Measurements from ENCODE around the gene ICAM1.

The ICAM1 gene

DNA sequence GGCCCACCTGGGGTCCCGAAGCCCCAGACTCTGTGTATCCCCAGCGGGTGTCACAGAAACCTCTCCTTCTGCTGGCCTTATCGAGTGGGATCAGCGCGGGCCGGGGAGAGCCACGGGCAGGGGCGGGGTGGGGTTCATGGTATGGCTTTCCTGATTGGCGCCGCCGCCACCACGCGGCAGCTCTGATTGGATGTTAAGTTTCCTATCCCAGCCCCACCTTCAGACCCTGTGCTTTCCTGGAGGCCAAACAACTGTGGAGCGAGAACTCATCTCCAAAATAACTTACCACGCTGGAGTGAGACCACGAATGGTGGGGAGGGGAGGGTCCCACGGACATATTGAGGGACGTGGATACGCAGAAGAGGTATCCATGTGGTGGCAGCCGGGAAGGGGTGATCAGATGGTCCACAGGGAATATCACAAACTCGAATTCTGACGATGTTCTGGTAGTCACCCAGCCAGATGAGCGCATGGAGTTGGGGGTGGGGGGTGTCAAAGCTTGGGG is 17.8 kb downstream of the ICAM1 start:
- DNase-seq, result peak; percentile 66 to 79 (median 77)
- Histone ChIP-seq H3K36me3 (ENCODE audit: control insufficient read depth in 4 of 4, insufficient read depth in 4 of 4, low read length in 3 of 4) (peaks cover 0 to 21% (median 10%) of the 10 kb centered on the region in 4 experiments), H3K4me3 (ENCODE audit: control insufficient read depth in 1 of 7, extremely low read depth in 1 of 7, insufficient read depth in 4 of 7, low read depth in 2 of 7, low read length in 6 of 7) (peak overlapping the region in 5 of 7 experiments; percentile 39 to 76 (median 68)), H3K9me3 (ENCODE audit: control extremely low read depth in 1 of 5, control insufficient read depth in 4 of 5, insufficient read depth in 2 of 5, low read depth in 1 of 5, low read length in 4 of 5) (no peaks in the 10 kb centered on the region), H3K27ac (ENCODE audit: insufficient read depth in 1 of 2, low read depth in 1 of 2, low read length in 2 of 2, poor library complexity in 1 of 2, severe bottlenecking in 2 of 2) (peak overlapping the region in 1 of 2 experiments; percentile 73), H3K4me1 (ENCODE audit: control extremely low read depth in 1 of 4, control insufficient read depth in 4 of 4, insufficient read depth in 4 of 4, low read length in 3 of 4) (peaks cover 0 to 89% (median 86%) of the 10 kb centered on the region in 4 experiments), H3K27me3 (replicated peaks in 2 of 5; ENCODE audit: control insufficient read depth in 4 of 5, insufficient read depth in 5 of 5, low read length in 4 of 5) (peaks cover 0 to 40% (median 33%) of the 10 kb centered on the region in 5 experiments)
- POLR2A ChIA-PET, result interaction anchor here (1.0 to 5.6 kb wide), 7 partner anchors 9 to 54 kb away, joined by 3 to 60 read pairs (median 7); partner anchors contain the start of genes ICAM1 and RAVER1
- CTCF ChIA-PET, result interaction anchor here (1.0 to 7.6 kb wide), 12 partner anchors 10 to 104 kb away, joined by 3 to 83 read pairs (median 6); partner anchors contain the start of gene ICAM1
- WGBS (ENCODE audit: insufficient coverage), result 0% methylated on average over 20 of the region's 23 CpGs

- ChIA-PET CTCF (interaction anchor here (1.0 to 7.6 kb wide), 11 partner anchors 9 to 104 kb away, joined by 3 to 83 read pairs (median 6); partner anchors contain the start of gene ICAM1), POLR2A (interaction anchor here (0.6 to 5.6 kb wide), 8 partner anchors 9 to 340 kb away, joined by 3 to 60 read pairs (median 6); partner anchors contain the start of genes ICAM1 and RAVER1)
- Histone ChIP-seq H3K27me3 (replicated peaks in 2 of 5; ENCODE audit: control insufficient read depth in 4 of 5, insufficient read depth in 5 of 5, low read length in 4 of 5) (peaks cover 0 to 46% (median 36%) of the 10 kb centered on the region in 5 experiments), H3K9me3 (ENCODE audit: control extremely low read depth in 1 of 5, control insufficient read depth in 4 of 5, insufficient read depth in 2 of 5, low read depth in 1 of 5, low read length in 4 of 5) (no peaks in the 10 kb centered on the region), H3K4me3 (ENCODE audit: control insufficient read depth in 1 of 7, extremely low read depth in 1 of 7, insufficient read depth in 4 of 7, low read depth in 2 of 7, low read length in 6 of 7) (peak overlapping the region in 5 of 7 experiments; percentile 39 to 76 (median 65)), H3K4me1 (ENCODE audit: control extremely low read depth in 1 of 4, control insufficient read depth in 4 of 4, insufficient read depth in 4 of 4, low read length in 3 of 4) (peaks cover 0 to 95% (median 92%) of the 10 kb centered on the region in 4 experiments), H3K36me3 (ENCODE audit: control insufficient read depth in 4 of 4, insufficient read depth in 4 of 4, low read length in 3 of 4) (peaks cover 0 to 15% (median 8%) of the 10 kb centered on the region in 4 experiments), H3K27ac (ENCODE audit: insufficient read depth in 1 of 2, low read depth in 1 of 2, low read length in 2 of 2, poor library complexity in 1 of 2, severe bottlenecking in 2 of 2) (peak overlapping the region in 1 of 2 experiments; percentile 73)
- peak; percentile 75 to 88 (median 85) for DNase-seq
- WGBS (ENCODE audit: insufficient coverage), result 0% methylated on average over 29 of the region's 50 CpGs
Observed at GRCh38 chr19:10289167-10289835, 18.4 kb downstream of the ICAM1 start.

DNA sequence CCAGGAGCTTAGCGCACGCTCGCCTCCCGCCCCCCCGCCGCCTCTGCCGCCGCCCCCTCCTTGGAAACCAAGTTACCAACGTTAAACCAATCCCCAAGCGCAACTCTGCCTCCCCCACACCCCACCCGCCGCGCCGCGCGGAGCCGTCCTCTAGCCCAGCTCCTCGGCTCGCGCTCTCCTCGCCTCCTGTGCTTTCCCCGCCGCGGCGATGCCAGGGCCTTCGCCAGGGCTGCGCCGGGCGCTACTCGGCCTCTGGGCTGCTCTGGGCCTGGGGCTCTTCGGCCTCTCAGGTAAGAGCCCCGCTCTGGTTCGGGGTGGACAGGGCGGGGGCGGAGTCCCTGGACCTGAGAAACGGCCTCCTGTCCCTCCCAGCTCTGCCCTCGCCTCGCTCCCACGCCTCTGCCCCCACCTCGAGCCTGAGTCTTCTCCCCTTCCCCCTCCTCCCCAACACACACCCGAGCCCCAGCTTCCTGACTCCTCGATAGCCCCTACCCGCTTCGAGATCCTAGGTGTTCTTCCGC is 19.0 kb downstream of the ICAM1 start, which contains the start of gene ICAM5:
Gene ICAM5, plus strand, starts transcription at position 117 of the 521 bp plus-strand sequence. Its CDS starts 92 bp downstream, at position 209.
- peak within 1 kb of the TSS; percentile 40 to 76 (median 54) for H3K4me3 ChIP-seq (ENCODE audit: control insufficient read depth in 1 of 7, extremely low read depth in 1 of 7, insufficient read depth in 4 of 7, low read depth in 2 of 7, low read length in 6 of 7)
- no peaks in the 10 kb centered on the region for H3K9me3 ChIP-seq (ENCODE audit: control extremely low read depth in 1 of 5, control insufficient read depth in 4 of 5, insufficient read depth in 2 of 5, low read depth in 1 of 5, low read length in 4 of 5)
- peaks cover 0 to 52% (median 40%) of the 10 kb centered on the region in 5 experiments for H3K27me3 ChIP-seq (replicated peaks in 2 of 5; ENCODE audit: control insufficient read depth in 4 of 5, insufficient read depth in 5 of 5, low read length in 4 of 5)
- H3K36me3 ChIP-seq (ENCODE audit: control insufficient read depth in 4 of 4, insufficient read depth in 4 of 4, low read length in 3 of 4), result peaks cover 0 to 9% (median 3%) of the 10 kb centered on the region in 4 experiments
- POLR2A ChIA-PET, result interaction anchor here (0.6 to 5.6 kb wide), 7 partner anchors 10 to 341 kb away, joined by 3 to 60 read pairs (median 7); partner anchors contain the start of genes ICAM1 and RAVER1
- CTCF ChIA-PET, result interaction anchor here (0.6 to 7.6 kb wide), 11 partner anchors 9 to 965 kb away, joined by 3 to 83 read pairs (median 6); partner anchors contain the start of gene ICAM1
- WGBS (ENCODE audit: insufficient coverage), result 0% methylated on average over 34 of the region's 45 CpGs
- H3K27ac ChIP-seq (ENCODE audit: insufficient read depth in 1 of 2, low read depth in 1 of 2, low read length in 2 of 2, poor library complexity in 1 of 2, severe bottlenecking in 2 of 2), result peak within 1 kb of the TSS in 1 of 2 experiments; percentile 73
- H3K4me1 ChIP-seq (ENCODE audit: control extremely low read depth in 1 of 4, control insufficient read depth in 4 of 4, insufficient read depth in 4 of 4, low read length in 3 of 4), result peaks cover 0 to 96% (median 92%) of the 10 kb centered on the region in 4 experiments
- DNase-seq, result peak in 2 of 3 donors; percentile 58 to 65

DNA sequence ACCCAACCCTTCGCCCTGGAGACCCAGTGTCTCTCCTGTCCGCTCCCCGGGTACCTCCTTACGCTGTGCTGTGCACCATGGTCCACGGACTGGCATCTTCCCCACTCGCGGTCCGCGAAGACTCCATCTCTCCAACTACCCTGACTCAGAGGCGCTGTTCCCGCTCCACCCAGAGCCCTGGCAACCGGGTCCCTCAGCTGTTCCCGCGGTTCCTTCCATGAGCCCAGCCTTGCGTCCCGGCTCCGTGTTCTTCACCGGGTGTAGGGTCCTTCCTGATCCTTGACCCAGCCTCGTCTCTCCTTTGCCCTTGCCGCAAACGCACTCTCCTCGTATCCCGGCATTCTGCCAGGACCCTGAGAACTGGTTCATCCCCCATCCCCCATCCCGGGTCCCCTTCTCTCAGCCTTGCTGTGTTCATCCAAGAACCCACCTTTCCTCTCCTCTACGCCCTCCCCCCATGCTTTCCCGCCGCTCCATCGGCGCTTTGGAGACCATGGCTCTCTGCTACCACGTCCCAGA is 19.5 kb downstream of the ICAM1 start:
- Histone ChIP-seq H3K4me3 (ENCODE audit: control insufficient read depth in 1 of 7, extremely low read depth in 1 of 7, insufficient read depth in 4 of 7, low read depth in 2 of 7, low read length in 6 of 7) (peak overlapping the region; percentile 15 to 76 (median 54)), H3K36me3 (ENCODE audit: control insufficient read depth in 4 of 4, insufficient read depth in 4 of 4, low read length in 3 of 4) (peaks cover 0 to 4% (median under 1%) of the 10 kb centered on the region in 4 experiments), H3K27me3 (replicated peaks in 2 of 5; ENCODE audit: control insufficient read depth in 4 of 5, insufficient read depth in 5 of 5, low read length in 4 of 5) (peaks cover 0 to 57% (median 45%) of the 10 kb centered on the region in 5 experiments), H3K4me1 (ENCODE audit: control extremely low read depth in 1 of 4, control insufficient read depth in 4 of 4, insufficient read depth in 4 of 4, low read length in 3 of 4) (peaks cover 0 to 96% (median 92%) of the 10 kb centered on the region in 4 experiments), H3K9me3 (ENCODE audit: control extremely low read depth in 1 of 5, control insufficient read depth in 4 of 5, insufficient read depth in 2 of 5, low read depth in 1 of 5, low read length in 4 of 5) (no peaks in the 10 kb centered on the region), H3K27ac (ENCODE audit: insufficient read depth in 1 of 2, low read depth in 1 of 2, low read length in 2 of 2, poor library complexity in 1 of 2, severe bottlenecking in 2 of 2) (peak overlapping the region in 1 of 2 experiments; percentile 73)
- WGBS (ENCODE audit: insufficient coverage), result under 1% methylated on average over 27 of the region's 30 CpGs
- DNase-seq, result peak in 1 of 3 donors; percentile 25
- ChIA-PET POLR2A (interaction anchor here (1.5 to 5.6 kb wide), 4 partner anchors 11 to 19 kb away, joined by 7 to 60 read pairs (median 13); partner anchors contain the start of gene ICAM1), CTCF (interaction anchor here (0.6 to 7.6 kb wide), 6 partner anchors 12 to 964 kb away, joined by 3 to 83 read pairs (median 4); partner anchors contain the start of gene ICAM1)

GRCh38 chr19:10290876-10291553 is 20.1 kb downstream of the ICAM1 start:
- CTCF ChIA-PET, result interaction anchor here (0.8 to 7.6 kb wide), 6 partner anchors 11 to 41 kb away, joined by 3 to 83 read pairs (median 4); partner anchors contain the start of gene ICAM1
- Histone ChIP-seq H3K27me3 (replicated peaks in 2 of 5; ENCODE audit: control insufficient read depth in 4 of 5, insufficient read depth in 5 of 5, low read length in 4 of 5) (peaks cover 0 to 63% (median 51%) of the 10 kb centered on the region in 5 experiments), H3K4me1 (ENCODE audit: control extremely low read depth in 1 of 4, control insufficient read depth in 4 of 4, insufficient read depth in 4 of 4, low read length in 3 of 4) (peaks cover 4 to 97% (median 92%) of the 10 kb centered on the region in 4 experiments), H3K9me3 (ENCODE audit: control extremely low read depth in 1 of 5, control insufficient read depth in 4 of 5, insufficient read depth in 2 of 5, low read depth in 1 of 5, low read length in 4 of 5) (no peaks in the 10 kb centered on the region), H3K27ac (ENCODE audit: insufficient read depth in 1 of 2, low read depth in 1 of 2, low read length in 2 of 2, poor library complexity in 1 of 2, severe bottlenecking in 2 of 2) (peak overlapping the region in 1 of 2 experiments; percentile 73), H3K4me3 (ENCODE audit: control insufficient read depth in 1 of 7, extremely low read depth in 1 of 7, insufficient read depth in 4 of 7, low read depth in 2 of 7, low read length in 6 of 7) (peak overlapping the region; percentile 19 to 76 (median 54)), H3K36me3 (ENCODE audit: control insufficient read depth in 4 of 4, insufficient read depth in 4 of 4, low read length in 3 of 4) (no peaks in the 10 kb centered on the region)
- peak in 2 of 3 donors; percentile 54 to 67 for DNase-seq
- POLR2A ChIA-PET, result interaction anchor here (2.6 kb wide), 1 partner anchor 20 kb away, joined by 19 read pairs; the partner anchor contains the start of gene ICAM1
- WGBS (ENCODE audit: insufficient coverage), result under 1% methylated on average over 51 of the region's 57 CpGs
